HepG2 (cell line): ENCODE results near the gene GIMAP8. TPM values are rescaled to one million over a fixed set of nuclear protein-coding genes. Genes with fewer than 3 reads are reported as not detected.

ENCODE experiments used
- ATAC-seq: fragments of 200-7000 bp; cut with Tn5 transposase; 3 replicates; pipeline ENCODE4 v1.9.1; 2020; ENCODE audit warnings: mild to moderate bottlenecking, moderate library complexity
- BruUV-seq: library from RNA; stranded (reverse); fragments of 400-500 nt; replicated peaks from 2 replicates; lab custom pipeline; 2021; lab: Mats Ljungman, UMichigan
- CTCF ChIA-PET: fragments of 300-600 bp; formaldehyde crosslinking; extraction: SDS; loops from one replicate; lab custom pipeline; 2021; ENCODE audit warnings: low total read pairs, inconsistent platforms, low intra/inter-chr PET ratio; lab: Yijun Ruan, JAX
- POLR2A ChIA-PET: fragments of 350-600 bp; sonication (Branson Sonifier 250); formaldehyde crosslinking; loops from one replicate; lab custom pipeline; 2020; ENCODE audit warnings: antibody characterized with exemption, inconsistent platforms; lab: Yijun Ruan, JAX
- DNase-seq: peaks from one replicate; pipeline ENCODE4 v3.0.0-alpha.2; 2015; ENCODE audit warnings: low spot score
- FAIRE-seq: peaks from 3 replicates; lab custom pipeline; 2011; peaks lifted over from hg19 to GRCh38; lab: Jason Lieb, UNC
- H2AFZ ChIP-seq: one replicate; pipeline ENCODE4 v1.6.1; 2011; ENCODE audit warnings: low read length, inconsistent platforms
- H3K27ac ChIP-seq: fragments of 300-600 bp; 3 replicates; pipeline ENCODE4 v1.8.0; 2011; ENCODE audit warnings: mixed run types, mild to moderate bottlenecking, mixed read lengths, low read length, inconsistent platforms; ENCODE audit not compliant: insufficient read depth; ENCODE audit errors: extremely low read length
- H3K27me3 ChIP-seq, 2 experiments: fragments of 200-600 bp in 1 of 2; 2 replicates in 1 of 2; 3 replicates in 1 of 2; pipeline versions ENCODE4 v1.6.0 to v1.8.0; 2011; ENCODE audit warnings: low read length in 2 of 2, mild to moderate bottlenecking in 2 of 2, moderate library complexity in 2 of 2, inconsistent platforms in 1 of 2; ENCODE audit not compliant: insufficient read depth in 2 of 2, control insufficient read depth in 1 of 2
- H3K36me3 ChIP-seq, 2 experiments: fragments of 200-600 bp in 1 of 2; replicated peaks in 1 of 2; 2 replicates in 1 of 2; 3 replicates in 1 of 2; pipeline versions ENCODE4 v1.5.1 to v1.8.0; 2011; ENCODE audit warnings: low read length in 2 of 2, inconsistent platforms in 1 of 2; ENCODE audit not compliant: insufficient read depth in 2 of 2, control insufficient read depth in 1 of 2
- H3K4me1 ChIP-seq: 2 replicates; pipeline ENCODE4 v1.5.1; 2012; ENCODE audit warnings: low read length, inconsistent platforms; ENCODE audit not compliant: insufficient read depth
- H3K4me2 ChIP-seq: 2 replicates; pipeline ENCODE4 v1.6.0; 2011; ENCODE audit warnings: low read depth, low read length, inconsistent platforms
- H3K4me3 ChIP-seq, 3 experiments: fragments of 200-600 bp in 1 of 3; sonication (generic), shearing (Covaris generic) in 1 of 3; replicated peaks in 1 of 3; 2 replicates each; pipeline ENCODE4 v1.5.1; 2011 to 2016; ENCODE audit warnings: low read length in 3 of 3, inconsistent platforms in 2 of 3, low read depth in 2 of 3, mild to moderate bottlenecking in 2 of 3, control low read depth in 1 of 3, mixed read lengths in 1 of 3; ENCODE audit not compliant: insufficient read depth in 1 of 3
- H3K79me2 ChIP-seq: one replicate; pipeline ENCODE4 v1.6.1; 2011; ENCODE audit warnings: low read length, inconsistent platforms; ENCODE audit not compliant: insufficient read depth
- H3K9ac ChIP-seq: 2 replicates; pipeline ENCODE4 v1.6.0; 2011; ENCODE audit warnings: mild to moderate bottlenecking, low read depth, low read length, inconsistent platforms; ENCODE audit not compliant: insufficient read depth
- H3K9me3 ChIP-seq: 2 replicates; pipeline ENCODE4 v1.5.1; 2012; ENCODE audit warnings: mild to moderate bottlenecking, low read length
- H4K20me1 ChIP-seq: 2 replicates; pipeline ENCODE4 v1.6.0; 2011; ENCODE audit warnings: inconsistent platforms, mild to moderate bottlenecking, low read length, moderate library complexity; ENCODE audit not compliant: insufficient read depth
- ATRX ChIP-seq: sonication (generic); formaldehyde crosslinking; IDR thresholded peaks from 2 replicates; pipeline ENCODE4 v1.4.0; 2020; ENCODE audit warnings: missing genetic modification reagents, borderline replicate concordance
- BATF2 ChIP-seq: sonication (generic); formaldehyde crosslinking; IDR thresholded peaks from 2 replicates; pipeline ENCODE4 v1.8.0; 2022; ENCODE audit warnings: mild to moderate bottlenecking, missing genetic modification reagents, moderate library complexity
- BCL6 ChIP-seq: IDR thresholded peaks from 2 replicates; pipeline ENCODE4 v1.6.1; 2016; ENCODE audit warnings: missing genetic modification reagents, missing compliant biosample characterization
- BRF2 ChIP-seq: sonication (generic); formaldehyde crosslinking; IDR thresholded peaks from 2 replicates; pipeline ENCODE4 v1.8.1; 2022; ENCODE audit warnings: mild to moderate bottlenecking, missing genetic modification reagents
- GPN1 ChIP-seq: sonication (generic); formaldehyde crosslinking; IDR thresholded peaks from 2 replicates; pipeline ENCODE4 v1.5.1; 2020; ENCODE audit warnings: missing genetic modification reagents, borderline replicate concordance
- MAF1 ChIP-seq: sonication (generic); formaldehyde crosslinking; IDR thresholded peaks from 2 replicates; pipeline ENCODE4 v1.5.0; 2020; ENCODE audit warnings: missing genetic modification reagents, borderline replicate concordance
- NR2F1 ChIP-seq, 2 experiments: fragments of 450-650 bp in 1 of 2; formaldehyde crosslinking in 1 of 2; IDR thresholded peaks; 2 replicates each; pipeline versions ENCODE4 v1.5.0 to v1.6.1; 2016 to 2020; ENCODE audit warnings: mild to moderate bottlenecking in 1 of 2, missing compliant biosample characterization in 1 of 2, missing genetic modification reagents in 1 of 2, moderate library complexity in 1 of 2
- TAF1 ChIP-seq: sonication (generic); formaldehyde crosslinking; IDR thresholded peaks from 2 replicates; pipeline ENCODE4 v1.4.0; 2020; ENCODE audit warnings: missing genetic modification reagents
- ZNF317 ChIP-seq: sonication (generic); formaldehyde crosslinking; IDR thresholded peaks from 2 replicates; pipeline ENCODE4 v1.5.0; 2020; ENCODE audit warnings: mild to moderate bottlenecking, missing genetic modification reagents
- ZNF446 ChIP-seq: sonication (generic); formaldehyde crosslinking; IDR thresholded peaks from 2 replicates; pipeline ENCODE4 v1.5.0; 2020; ENCODE audit warnings: mild to moderate bottlenecking, missing genetic modification reagents
- WGBS: methylation state at CpG from one replicate; pipeline ENCODE4 v1.1.6; 2017; ENCODE audit warnings: low lambda C conversion rate; 5-methylcytosine and 5-hydroxymethylcytosine counted together
- in situ Hi-C: cut with HindIII; loops from 2 replicates; pipeline ENCODE4 v1.10.0; 2017; ENCODE audit warnings: low pct_unique_long_range_greater_than_20kb; ENCODE audit not compliant: extremely low pct_ligation_motif_present
- intact Hi-C: fragments of 100-400 bp; cut with micrococcal nuclease; formaldehyde crosslinking; loops from one replicate; pipeline ENCODE4 v1.10.0; 2022; ENCODE audit not compliant: unreplicated experiment
- polyA plus RNA-seq, 8 experiments: library from polyadenylated mRNA; depleted of rRNA in 3 of 8; stranded (reverse) in 7 of 8; unstranded in 1 of 8; fragments of >200 nt; fragmentation: Illumina TruSeq in 4 of 8; extraction: Trizol in 4 of 8; gene quantifications; 2 replicates each; pipeline versions ENCODE4 v1.2.1 to v1.2.3, GENCODE V29; 2011 to 2016; ENCODE audit warnings: low read depth in 4 of 8, missing spikeins in 1 of 8, mixed read lengths in 1 of 8; ENCODE audit not compliant: insufficient read depth in 1 of 8
- total RNA-seq, 5 experiments: library from RNA; depleted of rRNA; stranded (reverse); fragments of >200 nt; fragmentation: Illumina TruSeq; extraction: Trizol; gene quantifications; 2 replicates each; pipeline ENCODE4 v1.2.3, GENCODE V29; 2016; ENCODE audit warnings: low read depth in 1 of 5

The GIMAP8 gene
- total and polyA plus RNA-seq, 2 of the 13 experiments (the other 11 are each of a cell fraction or from before 2014, with no cell fraction given): not detected

GRCh38 chr7:150441524-150441923 lies 8.9 kb upstream of the GIMAP8 start:
- POLR2A ChIA-PET: no interaction called here
- intact Hi-C loops: no loop called here
- DNase-seq: no peak
- no peak overlapping the region for H3K4me3 ChIP-seq
- H3K79me2 ChIP-seq: no peaks in the 10 kb centered on the region
- no peaks in the 10 kb centered on the region for H4K20me1 ChIP-seq
- no peak for ATAC-seq
- CTCF ChIA-PET: no interaction called here
- H3K27ac ChIP-seq: no peak overlapping the region
- TF ChIP-seq ATRX (CRISPR knock-in tag) (no peak), TAF1 (no peak), BCL6 (CRISPR knock-in tag) (no peak), GPN1 (CRISPR knock-in tag) (no peak), BRF2 (no peak), NR2F1 (CRISPR knock-in tag; IDR thresholded peaks at IDR 0.05) (no peak), ZNF446 (no peak), ZNF317 (CRISPR knock-in tag) (no peak)
- H3K36me3 ChIP-seq: no peaks in the 10 kb centered on the region
- H3K9ac ChIP-seq: no peak overlapping the region
- H3K4me2 ChIP-seq: no peak overlapping the region
- FAIRE-seq: no peak
- no peak overlapping the region for H2AFZ ChIP-seq
- in situ Hi-C loops: no loop called here
- no TSS peak for BruUV-seq
- H3K4me1 ChIP-seq: no peaks in the 10 kb centered on the region
- H3K9me3 ChIP-seq: 0 out of 2 replicates have a peak, but pooled peaks cover 4% of the 10 kb centered on the region
- peaks cover 1 to 18% of the 10 kb centered on the region in 2 experiments; a peak in 3 of 5 replicates for H3K27me3 ChIP-seq

- Histone ChIP-seq H3K27me3 (peaks cover 1 to 24% of the 10 kb centered on the region in 2 experiments; a peak in 3 of 5 replicates), H3K4me2 (no peak overlapping the region), H3K79me2 (no peaks in the 10 kb centered on the region), H3K36me3 (no peaks in the 10 kb centered on the region), H3K9ac (no peak overlapping the region), H3K4me3 (no peak overlapping the region), H3K4me1 (no peaks in the 10 kb centered on the region), H2AFZ (no peak overlapping the region), H3K9me3 (0 out of 2 replicates have a peak, but pooled peaks cover 4% of the 10 kb centered on the region), H3K27ac (no peak overlapping the region), H4K20me1 (no peaks in the 10 kb centered on the region)
- 64% methylated on average over 19 of the region's 20 CpGs for WGBS
- no TSS peak for BruUV-seq
- DNase-seq (no peak), FAIRE-seq (no peak), ATAC-seq (no peak)
- in situ Hi-C loops: no loop called here
- no peak for TF ChIP-seq BATF2 (CRISPR knock-in tag)
- no peak for TF ChIP-seq MAF1
- ChIA-PET POLR2A (no interaction called here), CTCF (no interaction called here)
- intact Hi-C loops: no loop called here
Observed at GRCh38 chr7:150442811-150443210, 7.6 kb upstream of the GIMAP8 start.
